HG02884 (cell line): ENCODE results near the gene LRRC37A2.
"Not testable (repeated sequence)": the region's sequence is repeated elsewhere in the genome, so short reads cannot be mapped to it uniquely, and the experiment has no call there.

Experiments
- ATAC-seq: cut with Tn5 transposase; IDR thresholded peaks from one replicate; pipeline ENCODE4 v1.9.1; 2021; ENCODE audit warnings: mild to moderate bottlenecking, moderate library complexity; ENCODE audit not compliant: unreplicated experiment

LRRC37A2 gene

DNA sequence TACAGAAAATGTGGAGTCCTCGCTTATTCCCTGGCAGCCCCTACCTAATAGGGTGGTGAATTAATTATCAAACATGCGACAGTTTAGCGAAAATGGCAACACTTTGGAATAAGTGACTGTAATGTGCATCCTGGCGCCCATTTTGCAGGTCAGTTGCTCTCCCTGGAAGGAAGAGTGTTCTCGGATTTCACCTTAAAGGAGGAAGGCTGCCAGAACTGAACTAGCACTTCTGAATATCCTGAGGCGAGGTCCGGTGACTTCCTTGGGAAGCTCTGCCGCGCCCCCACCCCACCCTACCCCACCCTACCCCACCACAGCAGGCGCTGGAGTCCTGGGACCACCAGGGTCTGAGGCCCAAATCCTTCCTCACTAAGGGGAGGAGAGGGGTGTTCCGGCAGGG, at the start of gene LRRC37A2:
Gene LRRC37A2, plus strand, starts transcription at position 301 of the 400 bp plus-strand sequence. CDS start 245 bp downstream, outside the sequence.
- not testable (repeated sequence) for ATAC-seq

DNA sequence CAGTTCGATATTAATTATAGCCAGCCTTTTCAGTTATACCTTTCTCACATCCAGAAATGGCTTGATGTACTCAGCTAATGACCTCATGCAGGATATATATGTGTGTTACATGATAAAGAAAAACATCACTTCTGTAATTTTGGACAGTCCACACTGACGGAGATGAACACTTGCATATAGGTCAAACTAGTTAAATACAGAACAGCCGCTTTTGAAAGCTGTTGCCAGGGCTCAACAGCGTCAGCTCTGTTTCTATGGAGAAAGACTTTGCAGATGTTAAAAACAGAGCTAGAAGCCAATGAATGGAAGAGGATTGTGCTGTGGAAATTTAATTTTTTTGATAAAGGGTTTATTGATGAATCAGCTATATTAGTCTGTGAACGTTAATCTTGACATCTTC, 44.6 kb upstream of the LRRC37A2 start:
- not testable (repeated sequence) for ATAC-seq

DNA sequence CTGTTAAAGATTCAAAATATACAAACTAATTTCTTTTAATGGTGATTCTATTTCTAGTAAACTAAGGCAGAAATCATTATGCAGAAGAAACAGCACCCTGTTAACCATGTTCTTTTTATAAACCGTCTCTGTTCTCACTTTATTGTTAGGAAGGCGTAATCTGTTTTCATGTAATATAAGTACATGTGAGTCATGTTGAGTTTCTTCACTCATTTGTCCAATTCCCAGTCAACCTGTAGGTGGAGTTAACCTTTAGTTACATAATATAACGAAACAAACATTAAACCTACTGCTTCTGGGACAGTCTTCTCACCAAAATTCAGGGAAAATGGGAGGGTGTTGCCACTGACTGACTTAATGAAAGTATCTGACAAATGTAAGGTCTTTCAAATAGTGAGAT, 37.8 kb upstream of the LRRC37A2 start:
- ATAC-seq: not testable (repeated sequence)

DNA sequence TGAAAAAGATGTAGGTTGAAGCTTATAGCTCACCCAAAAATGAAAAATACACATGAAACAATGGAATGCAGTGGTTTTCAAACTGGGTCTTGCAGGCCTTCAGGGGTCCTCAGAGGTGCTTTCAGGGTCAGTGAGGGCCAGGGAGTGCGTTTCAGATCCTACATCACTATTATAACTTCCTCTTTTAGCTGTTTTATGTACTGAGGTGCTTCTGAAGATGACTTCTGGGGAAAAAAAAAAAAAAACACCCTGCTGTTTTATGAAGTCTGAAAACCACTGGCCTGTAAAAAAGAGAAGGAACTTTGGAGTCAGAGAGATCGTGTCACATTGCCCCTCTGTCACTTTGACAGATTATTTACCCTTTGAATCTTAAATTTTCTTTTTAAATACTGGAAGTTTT, 36.7 kb upstream of the LRRC37A2 start:
- ATAC-seq: not testable (repeated sequence)

DNA sequence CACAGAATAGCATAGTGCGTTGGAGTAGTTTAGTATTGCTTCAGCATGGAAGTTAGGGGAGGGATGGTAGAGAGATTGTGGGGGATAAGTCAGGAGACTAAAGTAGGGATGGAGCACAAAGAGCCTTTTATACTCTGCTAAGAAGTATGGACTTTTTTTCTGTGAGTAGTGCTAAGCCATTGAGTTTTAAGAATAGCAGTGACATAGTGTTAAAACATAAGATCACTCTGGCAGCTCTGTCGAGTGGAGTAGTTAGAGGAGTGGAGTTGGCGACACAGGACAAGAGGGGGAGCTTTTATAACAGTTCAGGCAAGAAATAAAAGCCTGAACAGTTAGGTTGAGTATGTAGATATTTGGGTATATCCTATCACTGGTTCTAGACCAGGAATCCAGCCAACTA, 33.4 kb upstream of the LRRC37A2 start:
- not testable (repeated sequence) for ATAC-seq

DNA sequence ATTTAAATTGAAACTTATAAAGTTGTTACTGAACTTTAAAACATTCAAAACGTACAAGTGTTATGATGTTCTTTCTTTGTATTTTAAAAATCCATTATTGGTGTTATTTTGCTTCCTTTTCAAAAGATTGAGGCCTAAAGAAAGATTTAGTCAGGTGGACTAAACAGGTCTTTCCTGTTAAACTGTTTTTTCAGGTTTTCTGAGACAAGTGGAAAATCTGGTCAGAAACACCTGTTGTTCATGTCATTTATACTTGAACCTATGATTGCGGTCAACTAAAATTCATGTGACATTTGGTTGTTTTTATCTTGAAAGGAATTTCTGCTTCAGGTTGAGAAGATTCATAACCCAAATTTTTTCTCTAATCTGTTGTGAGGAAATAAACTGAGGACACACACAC, 31.0 kb upstream of the LRRC37A2 start:
- ATAC-seq: not testable (repeated sequence)

DNA sequence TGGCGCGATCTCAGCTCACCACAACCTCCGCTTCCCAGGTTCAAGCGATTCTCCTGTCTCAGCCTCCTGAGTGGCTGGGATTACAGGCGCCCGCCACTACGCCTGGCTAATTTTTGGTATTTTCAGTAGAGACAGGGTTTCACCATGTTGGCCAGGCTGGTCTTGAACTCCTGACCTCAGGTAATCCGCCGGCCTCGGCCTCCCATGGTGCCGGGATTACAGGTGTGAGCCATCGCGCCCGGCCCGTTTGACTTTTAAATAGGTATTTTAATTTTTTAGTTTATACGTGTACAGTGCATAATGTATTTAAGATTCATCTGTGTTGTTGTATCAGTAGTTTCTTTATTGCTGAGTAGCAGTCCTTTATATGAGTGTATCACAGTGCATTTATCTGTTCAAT, 20.2 kb upstream of the LRRC37A2 start:
- not testable (repeated sequence) for ATAC-seq

DNA sequence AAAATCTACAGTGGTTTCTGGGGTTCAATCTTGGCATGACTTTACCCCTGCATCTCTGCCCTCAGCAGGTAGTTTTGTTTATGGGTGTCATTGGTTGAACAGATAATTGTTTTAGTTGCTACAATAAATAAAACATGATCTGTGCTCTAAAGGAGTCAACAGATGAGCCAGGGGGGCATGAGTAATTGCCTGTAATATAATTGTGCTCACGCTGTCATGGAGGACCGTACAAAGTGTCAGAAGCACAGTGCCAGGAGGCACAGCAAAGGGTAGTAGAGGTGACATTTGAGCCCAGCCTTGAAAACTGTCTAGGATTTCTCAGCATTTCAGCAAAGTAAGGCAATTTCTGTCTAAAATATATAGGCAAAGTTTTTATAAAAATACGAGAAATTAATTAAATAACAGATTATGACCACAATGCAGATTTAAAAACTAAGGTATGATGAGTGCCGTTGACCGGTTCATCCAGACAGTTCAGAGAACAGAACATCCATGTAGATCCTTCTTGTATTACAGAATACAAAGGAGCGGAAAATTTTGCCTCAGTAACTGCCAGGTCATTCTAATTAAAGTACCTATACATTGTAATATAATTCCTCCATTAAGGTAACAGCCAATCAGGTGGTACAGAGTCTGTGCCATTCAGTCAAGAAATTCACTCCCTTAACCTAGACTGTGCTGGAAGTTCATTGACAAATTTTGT, 12.7 kb upstream of the LRRC37A2 start:
- ATAC-seq: not testable (repeated sequence)

DNA sequence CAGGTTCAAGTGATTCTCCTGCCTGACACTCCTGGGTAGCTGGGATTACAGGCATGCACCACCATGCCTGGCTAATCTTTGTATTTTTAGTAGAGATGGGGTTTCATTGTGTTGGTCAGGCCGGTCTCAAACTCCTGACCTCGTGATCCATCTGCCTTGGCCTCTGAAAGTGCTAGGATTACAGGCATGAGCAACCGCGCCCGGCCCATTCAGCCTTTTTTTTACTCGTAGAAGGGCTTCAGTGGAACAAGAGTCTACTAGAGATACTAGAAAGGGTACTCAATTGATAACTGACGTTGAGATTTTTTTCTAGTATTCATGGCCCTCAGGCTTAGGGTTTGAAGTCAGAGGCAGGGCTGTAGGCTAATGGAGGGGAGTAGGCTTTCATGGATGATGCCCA, 6.4 kb upstream of the LRRC37A2 start:
- ATAC-seq: not testable (repeated sequence)

DNA sequence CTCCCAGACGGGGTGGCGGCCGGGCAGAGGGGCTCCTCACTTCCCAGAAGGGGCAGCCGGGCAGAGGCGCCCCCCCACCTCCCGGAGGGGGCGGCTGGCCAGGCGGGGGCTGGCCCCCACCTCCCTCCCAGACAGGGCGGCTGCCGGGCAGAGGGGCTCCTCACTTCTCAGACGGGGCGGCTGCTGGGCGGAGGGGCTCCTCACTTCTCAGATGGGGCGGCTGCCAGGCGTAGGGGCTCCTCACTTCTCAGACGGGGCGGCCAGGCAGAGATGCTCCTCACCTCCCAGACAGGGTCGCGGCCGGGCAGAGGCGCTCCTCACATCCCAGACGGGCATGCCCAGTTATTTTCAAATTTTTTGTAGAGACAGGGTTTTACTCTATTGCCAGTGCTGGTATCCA, 22.4 kb downstream of the LRRC37A2 start:
- not testable (repeated sequence) for ATAC-seq

DNA sequence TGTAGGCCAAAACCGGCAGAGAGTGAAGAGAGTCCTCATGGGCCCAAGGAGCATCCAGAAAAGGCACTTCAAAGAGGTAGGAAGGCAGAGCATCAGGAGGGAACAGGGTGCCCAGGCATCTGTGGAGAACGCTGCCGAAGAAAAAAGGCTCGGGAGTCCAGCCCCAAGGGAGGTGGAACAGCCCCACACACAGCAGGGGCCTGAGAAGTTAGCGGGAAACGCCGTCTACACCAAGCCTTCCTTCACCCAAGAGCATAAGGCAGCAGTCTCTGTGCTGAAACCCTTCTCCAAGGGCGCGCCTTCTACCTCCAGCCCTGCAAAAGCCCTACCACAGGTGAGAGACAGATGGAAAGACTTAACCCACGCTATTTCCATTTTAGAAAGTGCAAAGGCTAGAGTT, 36.3 kb downstream of the LRRC37A2 start:
- not testable (repeated sequence) for ATAC-seq

DNA sequence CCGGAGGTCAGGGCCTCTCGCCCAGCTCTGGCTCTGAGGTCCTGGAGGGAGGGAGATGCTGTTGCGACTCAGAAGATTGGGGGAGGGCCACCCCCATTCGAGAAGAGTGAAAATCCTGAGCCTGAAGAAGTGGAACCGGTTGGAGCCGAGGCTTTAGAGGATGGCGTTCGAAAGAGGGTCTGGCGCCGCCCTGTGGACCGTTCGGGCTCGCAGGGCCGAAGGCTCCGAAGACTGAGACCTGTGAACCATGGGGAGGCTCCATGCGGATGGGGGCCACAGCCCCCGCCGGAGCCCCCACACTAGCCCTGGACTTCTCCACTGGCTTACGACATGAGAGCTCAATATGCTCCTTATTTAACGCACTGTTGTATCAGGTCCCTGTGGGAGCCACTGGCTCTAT, 46.9 kb downstream of the LRRC37A2 start:
- not testable (repeated sequence) for ATAC-seq

DNA sequence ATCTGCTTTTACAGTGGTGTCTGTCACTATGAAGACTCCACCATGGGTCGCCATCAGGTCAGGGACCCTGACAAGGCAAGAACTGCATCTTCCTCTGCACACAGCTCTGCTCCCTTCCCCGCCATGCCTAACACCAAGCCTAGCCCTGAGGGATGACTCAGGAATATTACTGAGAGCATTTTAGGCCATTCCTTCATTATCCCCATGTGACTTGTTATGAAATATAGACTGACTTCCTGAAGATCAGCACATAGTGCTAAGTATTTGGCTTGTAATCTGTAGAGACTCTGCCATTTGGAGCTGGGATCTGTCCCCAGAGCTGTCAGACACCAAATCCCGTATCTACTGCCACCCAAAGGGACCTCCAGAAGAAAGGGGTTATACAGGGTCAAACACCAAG, 47.8 kb downstream of the LRRC37A2 start:
- ATAC-seq: not testable (repeated sequence)

DNA sequence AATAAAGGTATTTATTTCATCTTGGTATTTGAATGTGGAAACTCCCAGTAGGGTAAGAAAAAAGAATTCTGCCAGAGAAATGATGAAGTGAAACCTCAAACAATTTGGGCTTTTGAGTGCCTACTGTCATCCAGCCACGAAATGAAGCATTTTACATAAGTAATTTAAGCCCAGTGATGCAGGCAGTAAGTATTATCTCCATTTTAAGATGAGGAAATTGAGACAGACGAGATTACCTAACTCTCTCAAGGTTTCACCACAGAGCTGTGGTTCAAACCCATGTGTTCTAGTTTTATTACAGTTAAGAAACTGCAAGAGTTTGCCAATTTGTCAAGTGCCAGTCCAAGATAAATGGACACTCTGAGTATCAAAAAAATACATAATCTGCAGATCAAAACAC, 54.0 kb downstream of the LRRC37A2 start:
- not testable (repeated sequence) for ATAC-seq

DNA sequence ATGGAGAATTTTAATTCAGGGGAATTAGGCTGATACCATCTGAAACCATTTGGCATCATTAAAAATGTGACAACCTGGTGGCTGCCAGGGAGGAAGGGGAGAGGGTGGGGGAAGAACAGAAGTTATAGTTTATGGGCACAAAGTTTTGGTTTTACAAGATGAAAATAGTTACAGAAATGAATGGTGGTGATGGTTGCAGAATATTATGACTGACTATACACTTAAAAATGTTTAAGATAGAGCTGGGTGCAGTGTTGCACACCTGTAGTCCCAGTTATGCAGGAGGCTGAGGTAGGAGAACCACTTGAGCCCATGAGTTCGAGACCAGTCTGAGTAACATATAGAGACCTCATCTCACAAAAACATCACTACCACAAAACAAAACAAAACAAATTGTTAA, 54.7 kb downstream of the LRRC37A2 start:
- ATAC-seq: not testable (repeated sequence)

DNA sequence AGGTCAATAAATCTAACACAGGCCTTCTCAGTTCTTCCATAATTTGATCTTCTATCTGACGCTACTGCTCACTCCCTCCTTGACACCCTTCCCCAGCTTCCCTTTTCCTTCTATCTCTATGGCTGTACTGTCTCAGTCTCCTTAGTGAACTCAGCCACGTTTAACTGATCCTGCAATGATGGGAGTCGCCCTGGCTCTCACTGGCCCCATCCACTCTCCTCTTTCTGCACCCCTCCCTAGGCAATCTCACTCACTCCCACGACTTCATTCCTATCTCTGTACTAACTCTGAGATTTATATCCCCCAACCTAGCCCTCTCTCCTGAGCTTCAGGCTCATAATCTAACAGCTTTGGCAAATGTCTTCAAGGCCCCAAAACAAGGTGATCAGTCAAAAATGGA, 59.5 kb downstream of the LRRC37A2 start:
- not testable (repeated sequence) for ATAC-seq

DNA sequence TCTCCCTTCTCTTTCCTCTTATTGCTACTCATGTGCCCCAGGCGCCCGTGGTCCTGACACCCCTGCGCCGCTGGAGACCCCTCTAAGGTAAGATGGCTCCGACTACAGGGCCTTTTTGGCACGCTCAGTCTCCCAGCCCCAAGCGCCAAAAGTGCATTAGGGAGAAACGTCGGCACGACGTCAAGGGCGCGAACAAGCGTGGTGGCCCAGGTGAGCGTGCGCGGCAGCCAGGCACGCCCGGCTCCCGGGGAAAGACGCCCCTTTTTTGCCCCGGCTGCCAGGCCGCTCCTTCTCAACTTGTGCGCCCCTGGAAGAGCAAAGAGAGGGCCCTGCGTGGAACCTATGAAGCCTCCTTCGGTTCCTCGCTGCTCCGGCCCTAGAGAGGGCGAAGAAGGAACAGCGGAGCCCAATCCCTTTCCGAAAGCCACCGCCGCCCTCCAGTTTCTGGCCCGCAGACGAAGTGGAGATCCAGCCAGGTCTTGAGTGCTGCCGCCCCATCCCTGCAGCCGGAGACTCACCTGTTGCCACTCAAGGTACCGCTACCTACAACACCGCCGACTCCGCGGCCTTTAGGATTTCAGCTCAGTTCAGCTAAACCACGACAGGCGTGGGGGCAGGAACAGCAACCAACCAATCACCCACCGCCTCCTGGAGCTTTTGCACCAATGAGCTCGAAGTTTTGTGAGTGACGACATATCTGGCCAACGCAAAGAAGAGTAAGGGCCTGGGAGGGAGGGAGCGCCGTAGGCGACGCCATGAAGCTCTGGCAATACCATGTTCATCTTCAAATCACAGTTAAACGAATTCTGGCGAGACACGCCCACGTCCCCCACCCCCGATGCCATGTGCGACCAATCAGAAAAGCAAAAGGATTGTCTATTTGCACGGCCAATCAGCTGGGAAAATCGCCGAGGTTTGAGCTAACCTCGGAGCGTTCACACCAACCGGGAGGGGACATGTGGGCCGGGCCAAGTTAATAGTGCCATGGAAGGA, 67.1 kb downstream of the LRRC37A2 start, which contains the start of gene ARL17A:
Gene ARL17A, minus strand, starts transcription at position 609 of the 993 bp plus-strand sequence. CDS start 3,369 bp downstream, outside the sequence.
- peak; percentile 80 for ATAC-seq

DNA sequence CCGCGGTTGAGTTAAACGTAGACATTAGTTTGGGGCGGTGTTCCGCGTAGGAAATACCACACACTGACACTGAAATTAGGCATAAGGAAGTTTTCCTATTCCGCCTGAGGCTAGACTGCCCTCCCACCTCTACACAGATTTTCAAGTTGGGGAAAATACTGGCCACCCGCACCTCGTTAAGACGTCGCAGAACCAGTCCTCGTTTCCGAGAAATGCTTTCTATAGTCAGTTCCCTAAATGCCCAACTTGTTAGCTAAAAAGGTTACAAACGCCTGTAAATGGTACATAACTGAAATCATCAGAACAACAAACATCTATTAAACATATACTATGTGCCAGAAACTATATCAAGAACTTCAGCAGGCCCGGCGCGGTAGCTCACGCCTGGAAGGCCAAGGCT, 67.8 kb downstream of the LRRC37A2 start:
- ATAC-seq: not testable (repeated sequence)

DNA sequence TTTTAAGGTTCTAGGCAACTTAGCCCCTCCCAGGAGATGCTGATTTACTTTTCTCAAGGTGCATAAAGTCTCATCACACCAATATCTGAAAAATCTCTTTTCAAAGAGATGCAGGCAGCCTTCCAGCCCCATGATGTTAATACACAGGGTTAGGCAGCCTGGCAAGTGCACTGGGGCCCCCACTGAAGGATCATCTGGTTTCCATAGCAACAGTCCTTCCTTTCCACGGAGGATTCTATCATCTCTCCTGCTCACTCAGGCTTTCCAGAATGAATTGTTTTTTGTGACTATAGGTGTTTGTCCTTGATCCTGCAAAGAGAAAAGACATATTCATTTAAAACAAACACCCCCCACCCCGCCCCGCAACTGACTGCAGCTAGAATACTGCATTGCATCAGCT, 73.2 kb downstream of the LRRC37A2 start:
- not testable (repeated sequence) for ATAC-seq

DNA sequence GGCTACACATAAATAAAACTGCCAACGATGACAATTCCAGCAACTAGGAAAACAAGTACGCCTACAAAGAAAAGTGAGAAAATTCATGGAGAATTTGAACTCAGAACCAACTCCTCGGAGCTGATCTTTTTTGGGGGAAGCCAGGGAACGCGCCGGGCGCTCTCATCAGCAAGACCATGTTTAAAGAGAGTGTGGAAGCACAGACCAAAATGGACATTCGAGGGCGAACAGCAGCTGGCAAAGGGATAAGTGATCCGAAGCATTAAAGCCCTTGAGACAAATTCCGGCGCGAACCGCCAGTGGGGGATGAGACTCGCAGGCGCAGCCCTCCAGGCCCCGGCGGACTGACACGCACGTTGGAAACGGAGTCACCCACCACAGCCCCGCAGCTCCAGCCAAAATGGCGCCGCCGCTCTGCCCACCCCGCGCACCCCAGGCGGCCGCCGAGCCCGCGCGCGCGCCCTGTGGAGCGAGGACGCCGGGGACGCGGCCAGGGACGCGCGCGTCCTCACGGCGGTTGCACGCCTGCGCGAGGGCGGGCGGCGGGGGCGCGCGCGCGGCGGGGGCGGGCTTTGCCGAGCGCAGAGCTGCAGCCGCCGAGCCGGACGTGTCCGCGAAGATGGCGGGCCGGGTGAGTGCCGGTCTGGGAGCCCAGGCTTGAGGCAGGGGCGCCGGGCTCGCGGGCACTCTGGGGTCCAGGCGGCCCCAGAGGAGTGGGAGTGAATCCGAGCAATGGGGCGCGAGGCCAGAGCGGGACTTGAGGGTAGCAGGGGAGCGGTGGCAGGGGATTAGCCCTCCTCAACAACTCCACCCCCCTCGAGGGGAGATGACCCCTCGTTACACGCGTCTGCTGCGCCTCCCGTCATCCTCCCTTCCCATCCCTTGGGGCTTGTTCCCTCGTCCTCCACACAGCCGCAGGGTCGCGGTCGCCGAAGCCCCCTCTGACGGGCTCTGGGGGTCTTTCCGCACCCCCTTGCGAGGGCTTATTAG, 78.2 kb downstream of the LRRC37A2 start, which contains the start of gene NSF:
Gene NSF, plus strand, starts transcription at position 513 of the 990 bp plus-strand sequence. Its CDS starts 107 bp downstream, at position 620.
- ATAC-seq: peak; percentile 61
